Astrocyte of the cerebellum (primary cell): ENCODE measurements around the gene GJC2.

Experiments used
- DNase-seq: peaks from one replicate; pipeline ENCODE4 v3.0.0-alpha.2; 2011; ENCODE audit warnings: low read depth
- H3K4me3 ChIP-seq: 2 replicates; pipeline ENCODE4 v1.5.1; 2011; ENCODE audit warnings: mild to moderate bottlenecking, low read depth, low read length, moderate library complexity
- in situ Hi-C: cut with HindIII; loops from 2 replicates; pipeline ENCODE4 v1.10.0; 2017; ENCODE audit warnings: low sequenced_read_pairs
- TF ChIP-seq, protein P1 (sequence below): IDR thresholded peaks from 2 replicates; pipeline ENCODE4 v1.5.1; 2012; ENCODE audit warnings: low read length, low read depth, moderate library complexity, mild to moderate bottlenecking; ENCODE audit errors: missing control alignments

GJC2 gene

DNA sequence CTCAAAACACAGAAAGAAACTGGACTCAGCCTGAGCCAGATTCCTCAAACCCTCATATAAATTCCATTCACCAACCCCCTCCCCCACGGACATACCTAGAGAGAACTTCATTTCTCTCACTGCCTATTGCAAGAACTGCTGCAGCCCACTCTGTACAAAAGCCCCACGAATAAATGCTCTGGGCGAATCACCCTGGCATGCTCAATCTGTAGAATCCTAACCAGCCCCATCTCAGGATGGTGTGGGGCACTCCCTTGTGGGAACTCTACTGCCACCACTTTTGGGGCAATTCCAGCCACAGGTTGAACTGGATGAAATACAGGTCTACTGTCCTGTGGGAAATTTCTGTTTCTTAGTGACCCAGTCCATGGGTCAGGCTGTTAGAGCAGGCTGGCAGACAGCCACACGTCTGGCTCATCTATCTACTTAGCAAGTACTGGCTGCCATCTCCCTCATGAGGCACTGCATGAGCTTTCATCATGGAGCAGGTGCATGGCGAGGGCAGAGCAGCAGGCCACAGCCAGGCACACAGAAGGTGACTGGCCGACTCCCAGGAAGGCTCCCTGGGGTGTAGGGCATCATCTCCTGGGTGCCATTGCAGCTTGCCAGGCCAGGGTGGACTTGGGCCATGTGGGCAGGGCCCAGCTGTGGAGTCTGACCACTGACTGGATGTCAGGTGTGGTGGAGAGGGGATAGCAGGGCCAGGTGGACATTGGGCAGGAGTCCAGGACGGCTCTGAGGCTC, 45.0 kb upstream of the GJC2 start:
- in situ Hi-C loops, result loop anchor here (5.0 kb wide), 1 partner anchor 108 kb away; no protein-coding TSS in a partner anchor
- no peak overlapping the region for H3K4me3 ChIP-seq
- TF ChIP-seq, protein P1, sequence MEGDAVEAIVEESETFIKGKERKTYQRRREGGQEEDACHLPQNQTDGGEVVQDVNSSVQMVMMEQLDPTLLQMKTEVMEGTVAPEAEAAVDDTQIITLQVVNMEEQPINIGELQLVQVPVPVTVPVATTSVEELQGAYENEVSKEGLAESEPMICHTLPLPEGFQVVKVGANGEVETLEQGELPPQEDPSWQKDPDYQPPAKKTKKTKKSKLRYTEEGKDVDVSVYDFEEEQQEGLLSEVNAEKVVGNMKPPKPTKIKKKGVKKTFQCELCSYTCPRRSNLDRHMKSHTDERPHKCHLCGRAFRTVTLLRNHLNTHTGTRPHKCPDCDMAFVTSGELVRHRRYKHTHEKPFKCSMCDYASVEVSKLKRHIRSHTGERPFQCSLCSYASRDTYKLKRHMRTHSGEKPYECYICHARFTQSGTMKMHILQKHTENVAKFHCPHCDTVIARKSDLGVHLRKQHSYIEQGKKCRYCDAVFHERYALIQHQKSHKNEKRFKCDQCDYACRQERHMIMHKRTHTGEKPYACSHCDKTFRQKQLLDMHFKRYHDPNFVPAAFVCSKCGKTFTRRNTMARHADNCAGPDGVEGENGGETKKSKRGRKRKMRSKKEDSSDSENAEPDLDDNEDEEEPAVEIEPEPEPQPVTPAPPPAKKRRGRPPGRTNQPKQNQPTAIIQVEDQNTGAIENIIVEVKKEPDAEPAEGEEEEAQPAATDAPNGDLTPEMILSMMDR, result no peak
- DNase-seq, result no peak

DNA sequence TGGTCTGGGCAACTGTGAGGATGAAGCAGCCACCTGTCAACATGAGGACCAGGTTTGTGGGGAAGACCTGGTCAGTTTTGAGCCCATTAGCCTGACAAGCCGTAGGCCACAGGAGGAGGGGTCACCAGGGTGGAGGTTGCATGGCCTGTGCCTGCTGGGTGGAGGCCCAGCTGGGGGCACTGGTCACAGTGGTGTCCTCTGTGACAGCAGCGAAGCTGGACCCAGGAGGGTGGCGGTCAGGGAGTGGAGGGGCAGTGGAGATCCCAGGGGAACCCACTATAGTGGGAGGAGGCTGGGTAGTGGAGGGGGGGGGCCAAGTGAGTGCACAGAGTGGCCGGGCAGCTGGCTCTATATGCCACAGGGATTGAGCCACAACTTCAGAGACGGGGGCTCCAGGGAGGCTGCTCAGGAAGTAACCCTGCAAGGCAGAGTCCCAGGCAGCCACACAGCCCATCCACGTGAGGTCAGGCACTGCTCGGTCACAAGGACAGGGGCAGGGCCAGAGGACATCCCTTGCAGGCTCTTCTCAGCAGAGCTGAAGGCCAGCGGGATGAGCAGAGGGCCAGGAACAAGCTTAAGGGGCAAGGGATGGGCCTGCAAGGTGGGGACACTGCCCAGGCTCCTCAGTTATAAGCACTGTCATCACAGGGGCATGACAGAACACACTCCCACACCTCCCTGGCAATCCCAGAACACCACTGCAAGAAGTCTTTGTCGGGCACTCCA, 44.3 kb upstream of the GJC2 start:
- no peak overlapping the region for H3K4me3 ChIP-seq
- TF ChIP-seq, protein P1, result no peak
- in situ Hi-C loops, result loop anchor here (5.0 kb wide), 1 partner anchor 107 kb away; no protein-coding TSS in a partner anchor
- no peak for DNase-seq

DNA sequence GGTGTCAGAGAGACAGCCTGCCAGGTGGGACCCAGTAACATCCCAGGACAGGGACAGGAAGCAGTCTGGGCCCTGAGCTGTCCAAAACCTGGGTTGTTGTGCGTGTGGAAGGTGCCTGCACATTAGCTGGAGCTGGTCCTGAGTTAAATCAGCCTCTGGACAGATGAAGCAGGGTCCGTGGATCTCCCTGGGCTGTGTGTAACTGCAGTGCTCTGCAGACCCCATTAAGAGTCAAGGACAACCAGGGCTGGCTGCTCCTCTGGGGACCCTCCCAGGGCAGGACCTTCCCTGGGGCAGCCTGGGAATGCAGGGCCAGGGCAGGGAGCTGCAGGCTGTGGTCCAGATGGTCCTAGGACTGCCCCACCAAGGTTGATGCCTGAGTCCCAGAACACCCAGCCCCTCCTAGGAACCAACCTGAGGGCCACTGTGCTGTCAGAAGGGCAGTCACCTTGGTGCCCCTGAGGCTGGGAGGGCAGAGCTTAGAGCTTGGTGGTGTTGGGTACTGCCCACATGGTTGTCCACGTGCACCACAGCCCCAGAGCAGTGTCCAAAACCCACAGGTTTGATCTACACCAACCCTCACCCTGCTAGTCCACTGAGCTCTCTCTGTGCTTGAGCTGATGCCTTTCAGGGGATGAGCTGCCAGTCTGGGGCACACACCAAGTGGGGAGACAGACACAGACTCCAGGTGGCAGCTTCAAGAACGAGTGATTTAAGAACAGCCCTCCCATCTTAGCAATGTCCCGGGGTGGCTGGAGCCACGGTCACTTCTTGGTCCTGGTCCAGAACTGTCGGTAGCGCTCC, 43.5 kb upstream of the GJC2 start:
- TF ChIP-seq, protein P1, result no peak
- H3K4me3 ChIP-seq, result no peak overlapping the region
- in situ Hi-C loops, result loop anchor here (5.0 kb wide), 1 partner anchor 106 kb away; no protein-coding TSS in a partner anchor
- no peak for DNase-seq

DNA sequence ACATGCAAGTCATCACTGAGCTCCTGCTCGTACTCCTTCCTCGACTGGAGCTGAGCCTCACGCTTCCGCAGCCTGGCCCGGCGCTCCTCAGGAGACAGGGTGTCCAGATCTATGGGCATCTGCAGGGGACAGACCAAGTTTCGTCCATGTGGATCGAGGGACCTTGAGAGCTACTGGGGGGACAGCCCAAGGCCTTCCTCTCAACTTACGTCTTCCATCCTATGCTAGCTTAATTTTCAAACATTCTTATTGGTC, 43.0 kb upstream of the GJC2 start:
- H3K4me3 ChIP-seq, result no peak overlapping the region
- TF ChIP-seq, protein P1, result no peak
- in situ Hi-C loops, result loop anchor here (5.0 kb wide), 1 partner anchor 106 kb away; no protein-coding TSS in a partner anchor
- no peak for DNase-seq

DNA sequence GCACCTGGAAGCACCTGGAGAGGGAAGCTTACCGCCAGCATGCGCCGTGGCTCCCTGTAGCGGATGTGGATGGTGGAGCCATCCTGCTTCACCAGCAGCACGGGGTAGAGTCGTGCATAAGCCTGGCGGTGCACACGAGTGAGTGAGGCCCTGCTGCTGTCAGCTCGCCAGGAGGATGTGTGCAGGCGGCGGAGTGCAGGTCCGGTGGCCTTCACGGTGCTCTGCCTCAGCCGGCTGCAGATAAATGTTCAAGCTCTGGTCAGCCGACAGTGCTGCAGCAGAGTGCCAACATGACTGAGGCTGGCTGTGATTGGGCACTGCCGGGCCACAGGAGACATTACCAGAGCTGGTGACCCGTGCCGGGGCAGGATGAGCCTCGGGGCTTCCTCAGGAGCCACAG, 42.1 kb upstream of the GJC2 start:
- TF ChIP-seq, protein P1, result no peak

DNA sequence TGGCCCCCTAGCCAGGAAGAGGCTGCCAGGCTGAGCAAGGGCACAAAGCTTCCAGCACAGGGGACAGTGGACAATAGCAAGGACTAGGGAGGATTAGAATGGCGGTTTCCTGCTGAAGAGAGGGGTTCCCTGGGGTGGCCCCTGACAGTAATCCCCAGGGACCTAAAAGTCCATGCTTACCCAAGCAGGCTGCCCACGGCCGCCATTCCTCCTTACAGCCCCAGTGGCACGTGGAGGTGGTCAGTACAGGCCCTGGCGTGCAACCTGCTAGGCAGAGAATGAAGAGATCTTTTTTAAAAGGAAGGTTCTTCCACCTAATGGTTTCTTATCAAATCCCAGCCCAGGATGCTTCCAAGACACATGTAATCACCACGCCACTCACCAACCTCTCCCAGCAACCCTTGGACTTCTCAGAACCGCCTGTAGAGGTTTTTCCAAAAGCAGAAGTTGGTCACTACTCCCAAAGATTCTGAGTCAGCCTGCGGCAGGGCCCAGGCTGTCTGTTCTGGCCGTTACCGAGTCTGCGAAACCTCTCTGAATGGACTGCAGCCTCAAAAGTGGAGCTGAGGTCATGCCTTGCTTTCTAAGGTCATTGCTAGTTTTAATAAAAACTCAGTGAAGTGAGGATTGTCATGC, 41.6 kb upstream of the GJC2 start:
- DNase-seq, result no peak
- TF ChIP-seq, protein P1, result no peak
- in situ Hi-C loops, result loop anchor here (5.0 kb wide), 1 partner anchor 104 kb away; no protein-coding TSS in a partner anchor
- peak overlapping the region; percentile 84 for H3K4me3 ChIP-seq

More for the DNA sequence above, 42.1 kb upstream of the GJC2 start:
- DNase-seq, result no peak
- H3K4me3 ChIP-seq, result no peak overlapping the region
- in situ Hi-C loops, result loop anchor here (5.0 kb wide), 1 partner anchor 105 kb away; no protein-coding TSS in a partner anchor
